Upper lobe of right lung (tissue), 1 donor: ENCODE results near the gene PALD1. TPM values are rescaled to one million over a fixed set of nuclear protein-coding genes. Genes with fewer than 3 reads are reported as not detected.

Experiments
- ATAC-seq: fragments of 200-7000 bp; cut with Tn5 transposase; one replicate; pipeline ENCODE4 v1.9.1; 2020; ENCODE audit warnings: mild to moderate bottlenecking, moderate library complexity
- DNase-seq: peaks from one replicate; pipeline ENCODE4 v3.0.0-alpha.2; 2020
- H3K27ac ChIP-seq: fragments of 200-600 bp; one replicate; pipeline ENCODE4 v1.8.0; 2022
- H3K27me3 ChIP-seq: fragments of 200-600 bp; one replicate; pipeline ENCODE4 v1.8.0; 2022; ENCODE audit warnings: mild to moderate bottlenecking
- H3K36me3 ChIP-seq: fragments of 200-600 bp; one replicate; pipeline ENCODE4 v1.8.0; 2022
- H3K4me1 ChIP-seq: fragments of 200-600 bp; one replicate; pipeline ENCODE4 v1.8.0; 2022
- H3K4me3 ChIP-seq: fragments of 200-600 bp; one replicate; pipeline ENCODE4 v1.8.0; 2022; ENCODE audit warnings: mild to moderate bottlenecking
- H3K9me3 ChIP-seq: fragments of 200-600 bp; one replicate; pipeline ENCODE4 v1.8.0; 2022
- intact Hi-C: fragments of 100-400 bp; cut with DNase I; formaldehyde crosslinking; loops from one replicate; pipeline ENCODE4 v1.11.0; 2022
- total RNA-seq: library from RNA; stranded (reverse); fragmentation: NEBNext Ultra II Directional; extraction: Animal tissue kit (Norgen Biotek cat#: 25700); gene quantifications from one replicate; pipeline ENCODE4 v1.2.1, GENCODE V29; 2021
- TF ChIP-seq, protein P1 (sequence below): fragments of 200-600 bp; IDR thresholded peaks from one replicate; pipeline ENCODE4 v1.8.0; 2022; ENCODE audit warnings: antibody characterized with exemption
- donor health status: DM: no; HTN: yes; CAD: no; lungs with severe emphysema.

Gene PALD1
- total RNA-seq, 1 donor from 2014 or later, result 27.0 TPM

DNA sequence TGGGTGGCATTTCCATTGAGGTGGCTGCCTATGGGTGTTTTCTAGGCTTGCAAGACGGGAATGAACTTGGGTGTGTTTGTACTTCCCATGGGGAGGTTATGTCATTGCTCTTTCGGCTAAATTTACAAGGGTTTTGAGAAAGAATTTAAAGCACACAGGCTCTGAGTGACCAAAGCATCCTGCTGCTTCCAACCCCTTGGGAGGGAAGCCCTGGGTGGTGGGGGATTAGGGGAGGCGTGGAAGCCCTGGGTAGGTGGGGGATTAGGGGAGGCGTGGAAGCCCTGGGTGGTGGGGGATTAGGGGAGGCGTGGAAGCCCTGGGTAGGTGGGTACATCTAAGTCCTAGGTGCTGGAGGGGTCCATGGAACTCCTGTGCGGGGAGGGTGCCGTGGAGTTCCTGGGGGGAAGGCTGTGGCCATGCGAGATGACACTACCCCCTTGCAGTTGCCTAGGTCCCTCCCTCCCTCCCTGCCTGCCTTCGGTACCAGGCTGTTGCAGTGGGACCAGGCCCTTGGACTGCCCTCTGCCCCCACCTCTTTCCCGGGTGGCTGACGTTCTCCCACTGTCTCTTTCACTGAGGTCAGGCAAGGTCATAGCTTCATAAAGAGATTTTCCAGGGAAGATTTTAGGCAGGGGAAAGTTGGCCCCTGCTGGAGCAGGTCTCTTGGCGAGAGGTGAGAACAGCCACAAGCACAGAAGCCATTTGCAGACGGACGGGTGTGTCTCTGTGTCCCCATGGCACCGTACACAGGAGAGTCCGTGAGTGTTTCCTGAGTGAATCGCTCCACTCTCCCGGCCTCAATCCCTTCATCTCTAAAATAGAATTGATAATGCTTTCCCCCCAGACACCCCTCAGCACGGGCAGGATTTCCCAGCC is 104.5 kb downstream of the PALD1 start:
- intact Hi-C loops, result no loop called here
- Histone ChIP-seq H3K9me3 (no peaks in the 10 kb centered on the region), H3K36me3 (no peaks in the 10 kb centered on the region), H3K4me3 (no peak overlapping the region), H3K4me1 (peaks cover 25% of the 10 kb centered on the region), H3K27ac (no peak overlapping the region), H3K27me3 (no peaks in the 10 kb centered on the region)
- peak; percentile 4 for ATAC-seq
- peak; percentile 41 for DNase-seq
- TF ChIP-seq, protein P1, sequence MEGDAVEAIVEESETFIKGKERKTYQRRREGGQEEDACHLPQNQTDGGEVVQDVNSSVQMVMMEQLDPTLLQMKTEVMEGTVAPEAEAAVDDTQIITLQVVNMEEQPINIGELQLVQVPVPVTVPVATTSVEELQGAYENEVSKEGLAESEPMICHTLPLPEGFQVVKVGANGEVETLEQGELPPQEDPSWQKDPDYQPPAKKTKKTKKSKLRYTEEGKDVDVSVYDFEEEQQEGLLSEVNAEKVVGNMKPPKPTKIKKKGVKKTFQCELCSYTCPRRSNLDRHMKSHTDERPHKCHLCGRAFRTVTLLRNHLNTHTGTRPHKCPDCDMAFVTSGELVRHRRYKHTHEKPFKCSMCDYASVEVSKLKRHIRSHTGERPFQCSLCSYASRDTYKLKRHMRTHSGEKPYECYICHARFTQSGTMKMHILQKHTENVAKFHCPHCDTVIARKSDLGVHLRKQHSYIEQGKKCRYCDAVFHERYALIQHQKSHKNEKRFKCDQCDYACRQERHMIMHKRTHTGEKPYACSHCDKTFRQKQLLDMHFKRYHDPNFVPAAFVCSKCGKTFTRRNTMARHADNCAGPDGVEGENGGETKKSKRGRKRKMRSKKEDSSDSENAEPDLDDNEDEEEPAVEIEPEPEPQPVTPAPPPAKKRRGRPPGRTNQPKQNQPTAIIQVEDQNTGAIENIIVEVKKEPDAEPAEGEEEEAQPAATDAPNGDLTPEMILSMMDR, result no peak

DNA sequence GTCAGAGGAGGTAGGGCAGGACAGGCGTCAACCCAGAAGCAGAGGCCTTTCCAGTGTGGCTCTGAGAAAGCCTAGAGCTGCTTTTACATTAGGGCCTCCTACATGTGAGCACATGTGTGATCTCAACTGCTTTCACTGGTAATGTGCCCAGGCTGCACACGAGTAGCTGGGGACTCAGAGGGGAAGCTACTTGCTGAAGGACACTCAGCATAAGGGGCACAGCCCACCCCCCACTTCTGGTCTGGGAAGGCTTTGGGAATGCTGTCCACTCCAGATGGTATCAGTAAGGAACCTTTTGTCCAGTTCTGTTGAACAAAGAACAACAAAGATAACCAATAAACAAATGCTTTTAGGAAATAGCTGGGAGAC is 105.1 kb downstream of the PALD1 start:
- no peak for DNase-seq

DNA sequence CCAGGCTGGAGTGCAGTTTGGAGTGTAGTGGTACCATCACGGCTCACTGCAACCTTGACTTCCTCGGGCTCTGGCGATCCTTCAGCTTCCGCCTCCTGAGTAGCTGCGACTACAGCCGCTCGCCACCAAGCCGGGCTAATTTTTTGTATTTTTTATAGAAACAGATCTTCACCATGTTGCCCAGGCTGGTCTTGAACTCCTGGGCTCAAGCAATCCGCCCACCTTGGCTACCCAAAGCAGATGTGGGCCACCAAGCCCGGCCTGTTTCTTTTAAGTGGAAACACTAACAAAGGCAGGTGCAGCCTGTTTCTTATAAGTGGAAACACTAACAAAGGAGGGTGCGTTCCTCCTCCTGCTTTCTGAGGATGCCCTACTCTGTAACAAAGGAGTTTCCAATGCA is 105.8 kb downstream of the PALD1 start:
- intact Hi-C loops, result no loop called here
- H3K27me3 ChIP-seq, result no peaks in the 10 kb centered on the region
- H3K4me1 ChIP-seq, result peaks cover 32% of the 10 kb centered on the region
- H3K36me3 ChIP-seq, result no peaks in the 10 kb centered on the region
- no peaks in the 10 kb centered on the region for H3K9me3 ChIP-seq
- TF ChIP-seq, protein P1, result no peak
- no peak overlapping the region for H3K4me3 ChIP-seq
- no peak for ATAC-seq
- peak; percentile 35 for DNase-seq
- H3K27ac ChIP-seq, result no peak overlapping the region

More for the DNA sequence above, 105.1 kb downstream of the PALD1 start:
- Histone ChIP-seq H3K27me3 (no peaks in the 10 kb centered on the region), H3K36me3 (no peaks in the 10 kb centered on the region), H3K27ac (no peak overlapping the region), H3K9me3 (no peaks in the 10 kb centered on the region), H3K4me3 (no peak overlapping the region), H3K4me1 (peaks cover 31% of the 10 kb centered on the region)
- ATAC-seq, result no peak
- intact Hi-C loops, result no loop called here
- TF ChIP-seq, protein P1, result no peak

DNA sequence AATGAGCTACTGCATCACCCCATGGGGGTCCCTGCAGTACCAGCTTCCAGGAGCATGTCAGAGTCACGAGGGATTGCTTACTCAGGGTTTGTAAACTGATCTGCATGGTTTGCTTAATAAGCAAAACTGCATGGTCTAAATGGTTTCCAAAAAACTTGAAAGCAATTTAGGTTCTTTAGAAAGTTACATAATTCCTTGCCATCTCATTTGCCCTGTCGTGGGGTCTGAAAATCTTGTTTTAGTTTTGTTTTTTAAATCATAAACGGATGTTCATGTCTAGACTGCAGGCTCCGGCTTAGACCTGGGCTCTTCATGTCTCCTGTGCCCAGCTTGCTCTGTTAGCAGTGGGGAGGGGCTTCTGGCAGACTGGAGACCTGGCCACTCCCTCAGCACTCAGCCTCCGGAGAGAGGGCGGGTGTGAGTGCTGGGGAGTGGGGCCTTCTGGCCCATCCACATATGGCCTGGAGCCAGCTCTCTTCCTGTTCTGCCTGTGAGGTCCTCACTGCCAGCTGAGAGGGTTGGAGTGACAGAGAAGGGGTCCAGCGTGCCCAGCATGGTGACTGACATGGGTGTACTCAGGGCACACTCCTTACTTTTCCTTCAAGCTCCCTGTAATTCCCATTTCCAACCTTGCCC is 106.5 kb downstream of the PALD1 start:
- no peaks in the 10 kb centered on the region for H3K27me3 ChIP-seq
- DNase-seq (peak; percentile 61), ATAC-seq (peak; percentile 83)
- no peak overlapping the region for H3K4me3 ChIP-seq
- H3K36me3 ChIP-seq, result no peaks in the 10 kb centered on the region
- peaks cover 32% of the 10 kb centered on the region for H3K4me1 ChIP-seq
- no peaks in the 10 kb centered on the region for H3K9me3 ChIP-seq
- intact Hi-C loops, result no loop called here
- no peak overlapping the region for H3K27ac ChIP-seq
- TF ChIP-seq, protein P1, result no peak

DNA sequence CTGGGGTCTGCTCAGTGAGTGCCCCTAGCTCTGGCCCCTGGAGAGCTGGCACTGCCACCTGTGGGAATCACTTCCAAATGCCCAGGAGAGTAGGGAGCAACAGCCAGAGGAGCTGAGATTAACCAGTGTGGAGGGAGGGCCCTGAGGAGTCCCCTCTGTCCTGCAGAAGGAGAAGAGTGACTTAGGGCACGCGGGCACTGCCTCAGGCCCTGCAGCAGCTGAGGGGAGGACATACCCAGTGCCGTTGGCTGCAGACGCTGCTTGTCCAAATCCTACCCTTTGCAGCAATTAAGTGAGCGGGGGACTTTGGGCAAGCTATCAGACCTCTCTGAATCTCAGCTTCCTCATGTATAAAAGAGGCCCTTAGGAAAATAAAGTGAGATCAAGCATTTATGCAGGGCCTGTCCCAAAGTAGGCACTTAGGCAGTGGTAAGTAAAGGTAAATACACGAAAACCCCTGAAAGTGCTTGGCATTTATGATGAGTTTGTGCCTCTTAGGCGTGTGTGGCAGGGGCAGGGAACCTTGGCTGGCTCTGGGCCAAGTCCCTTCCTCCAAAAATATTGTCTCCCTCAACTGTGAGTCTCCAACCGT is 107.1 kb downstream of the PALD1 start:
- H3K27ac ChIP-seq, result no peak overlapping the region
- H3K27me3 ChIP-seq, result no peaks in the 10 kb centered on the region
- no peaks in the 10 kb centered on the region for H3K9me3 ChIP-seq
- DNase-seq (peak; percentile 52), ATAC-seq (peak; percentile 30)
- peaks cover 32% of the 10 kb centered on the region for H3K4me1 ChIP-seq
- no peaks in the 10 kb centered on the region for H3K36me3 ChIP-seq
- intact Hi-C loops, result no loop called here
- no peak overlapping the region for H3K4me3 ChIP-seq
- TF ChIP-seq, protein P1, result no peak
